A673 (cell line): ENCODE results near the gene CTNNA1.

Source experiments
- EZH2 ChIP-seq: fragments of 200-600 bp; sonication (generic); IDR thresholded peaks from 2 replicates; pipeline ENCODE4 v1.6.1; 2017; ENCODE audit warnings: borderline replicate concordance, low read depth, mild to moderate bottlenecking, mixed read lengths, antibody characterized with exemption, low read length; ENCODE audit not compliant: poor library complexity, severe bottlenecking
- TF ChIP-seq, protein P1 (sequence below): fragments of 300-800, 200-600 bp; sonication (generic); conservative IDR thresholded peaks from 2 replicates; pipeline ENCODE4 v1.5.1; 2017; ENCODE audit warnings: low read depth, mild to moderate bottlenecking, antibody characterized with exemption, low read length, moderate library complexity, mixed read lengths

DNA sequence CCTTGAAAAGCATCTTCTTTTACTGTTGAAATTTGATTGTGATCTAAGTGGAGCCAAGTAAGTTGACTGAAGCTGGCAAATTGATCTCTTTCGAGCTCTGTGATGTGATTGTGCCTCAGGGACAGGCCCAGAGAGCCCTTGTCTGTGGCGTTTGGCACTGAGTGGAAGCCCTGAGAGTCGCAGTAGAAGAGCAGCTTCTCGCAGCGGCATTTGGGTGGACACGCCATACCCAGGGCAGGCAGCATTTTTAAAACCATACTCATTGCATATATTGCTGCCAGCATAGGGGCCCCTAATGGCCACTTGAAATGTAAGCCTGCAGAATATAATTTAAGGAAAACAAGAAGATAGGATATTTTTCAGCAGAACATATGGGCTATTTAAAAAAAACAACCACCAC lies 121.0 kb downstream of the CTNNA1 start:
- TF ChIP-seq, protein P1, sequence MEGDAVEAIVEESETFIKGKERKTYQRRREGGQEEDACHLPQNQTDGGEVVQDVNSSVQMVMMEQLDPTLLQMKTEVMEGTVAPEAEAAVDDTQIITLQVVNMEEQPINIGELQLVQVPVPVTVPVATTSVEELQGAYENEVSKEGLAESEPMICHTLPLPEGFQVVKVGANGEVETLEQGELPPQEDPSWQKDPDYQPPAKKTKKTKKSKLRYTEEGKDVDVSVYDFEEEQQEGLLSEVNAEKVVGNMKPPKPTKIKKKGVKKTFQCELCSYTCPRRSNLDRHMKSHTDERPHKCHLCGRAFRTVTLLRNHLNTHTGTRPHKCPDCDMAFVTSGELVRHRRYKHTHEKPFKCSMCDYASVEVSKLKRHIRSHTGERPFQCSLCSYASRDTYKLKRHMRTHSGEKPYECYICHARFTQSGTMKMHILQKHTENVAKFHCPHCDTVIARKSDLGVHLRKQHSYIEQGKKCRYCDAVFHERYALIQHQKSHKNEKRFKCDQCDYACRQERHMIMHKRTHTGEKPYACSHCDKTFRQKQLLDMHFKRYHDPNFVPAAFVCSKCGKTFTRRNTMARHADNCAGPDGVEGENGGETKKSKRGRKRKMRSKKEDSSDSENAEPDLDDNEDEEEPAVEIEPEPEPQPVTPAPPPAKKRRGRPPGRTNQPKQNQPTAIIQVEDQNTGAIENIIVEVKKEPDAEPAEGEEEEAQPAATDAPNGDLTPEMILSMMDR, result no peak
- TF ChIP-seq EZH2, result no peak
